H7 (cell line): Measurements from ENCODE around the gene IZUMO4. TPM values are rescaled to one million over a fixed set of nuclear protein-coding genes. Genes with fewer than 3 reads are reported as not detected.

ENCODE experiments used
- DNase-seq: peaks from one replicate; pipeline ENCODE4 v3.0.0; 2012
- H3K27me3 ChIP-seq: 2 replicates; pipeline ENCODE4 v1.6.0; 2011; ENCODE audit warnings: mild to moderate bottlenecking, low read length; ENCODE audit not compliant: control insufficient read depth, insufficient read depth
- H3K36me3 ChIP-seq: replicated peaks from 2 replicates; pipeline ENCODE4 v1.5.1; 2011; ENCODE audit warnings: low read length; ENCODE audit not compliant: control insufficient read depth, insufficient read depth
- H3K4me3 ChIP-seq: 2 replicates; pipeline ENCODE4 v1.5.1; 2011; ENCODE audit warnings: low read depth, mild to moderate bottlenecking, control low read depth, low read length, moderate library complexity; ENCODE audit not compliant: insufficient read depth
- total RNA-seq: library from RNA; depleted of rRNA; stranded (reverse); fragments of >200 nt; shearing (Covaris generic); gene quantifications from 2 replicates; pipeline ENCODE4 v1.2.3, GENCODE V29; 2014

IZUMO4 gene
- total RNA-seq, 1 experiment from 2014 or later: 0.80 TPM

GRCh38 chr19:2055931-2056836 is 40.5 kb upstream of the IZUMO4 start:
- no peak for DNase-seq
- Histone ChIP-seq H3K4me3 (peak overlapping the region; percentile 8; the same call in 1 of the 2 replicates), H3K36me3 (no peaks in the 10 kb centered on the region), H3K27me3 (no peaks in the 10 kb centered on the region)

GRCh38 chr19:2056837-2057192 is 39.9 kb upstream of the IZUMO4 start:
- H3K4me3 ChIP-seq: no peak overlapping the region
- no peaks in the 10 kb centered on the region for H3K36me3 ChIP-seq
- DNase-seq: no peak
- H3K27me3 ChIP-seq: no peaks in the 10 kb centered on the region

GRCh38 chr19:2057484-2058469 is 38.9 kb upstream of the IZUMO4 start:
- Histone ChIP-seq H3K27me3 (no peaks in the 10 kb centered on the region), H3K4me3 (no peak overlapping the region), H3K36me3 (no peaks in the 10 kb centered on the region)
- DNase-seq: no peak

GRCh38 chr19:2058570-2059421 is 37.9 kb upstream of the IZUMO4 start:
- H3K4me3 ChIP-seq: no peak overlapping the region
- no peaks in the 10 kb centered on the region for H3K27me3 ChIP-seq
- H3K36me3 ChIP-seq: no peaks in the 10 kb centered on the region
- no peak for DNase-seq

- no peak for DNase-seq
- Histone ChIP-seq H3K4me3 (no peak overlapping the region), H3K27me3 (no peaks in the 10 kb centered on the region), H3K36me3 (no peaks in the 10 kb centered on the region)
Measured at GRCh38 chr19:2059422-2060201, 37.1 kb upstream of the IZUMO4 start.

GRCh38 chr19:2060884-2061494 is 35.7 kb upstream of the IZUMO4 start:
- no peak for DNase-seq
- Histone ChIP-seq H3K27me3 (no peaks in the 10 kb centered on the region), H3K36me3 (no peaks in the 10 kb centered on the region), H3K4me3 (peak overlapping the region; percentile 61)

- Histone ChIP-seq H3K4me3 (peak overlapping the region; percentile 67), H3K27me3 (no peaks in the 10 kb centered on the region), H3K36me3 (no peaks in the 10 kb centered on the region)
- peak; percentile 100 for DNase-seq
Measured at GRCh38 chr19:2061495-2062388, 35.0 kb upstream of the IZUMO4 start.

GRCh38 chr19:2062389-2062729 is 34.4 kb upstream of the IZUMO4 start:
- H3K36me3 ChIP-seq: no peaks in the 10 kb centered on the region
- H3K4me3 ChIP-seq: no peak overlapping the region
- DNase-seq: no peak
- no peaks in the 10 kb centered on the region for H3K27me3 ChIP-seq

- no peaks in the 10 kb centered on the region for H3K27me3 ChIP-seq
- no peaks in the 10 kb centered on the region for H3K36me3 ChIP-seq
- H3K4me3 ChIP-seq: no peak overlapping the region
- no peak for DNase-seq
Measured at GRCh38 chr19:2062770-2063169, 33.9 kb upstream of the IZUMO4 start.

GRCh38 chr19:2063824-2064223 is 32.9 kb upstream of the IZUMO4 start:
- Histone ChIP-seq H3K4me3 (no peak overlapping the region), H3K36me3 (no peaks in the 10 kb centered on the region), H3K27me3 (no peaks in the 10 kb centered on the region)
- DNase-seq: no peak

GRCh38 chr19:2064395-2064787 is 32.3 kb upstream of the IZUMO4 start:
- H3K27me3 ChIP-seq: no peaks in the 10 kb centered on the region
- H3K4me3 ChIP-seq: no peak overlapping the region
- no peak for DNase-seq
- H3K36me3 ChIP-seq: no peaks in the 10 kb centered on the region

- no peak overlapping the region for H3K4me3 ChIP-seq
- H3K36me3 ChIP-seq: no peaks in the 10 kb centered on the region
- H3K27me3 ChIP-seq: no peaks in the 10 kb centered on the region
- DNase-seq: no peak
Measured at GRCh38 chr19:2064788-2065524, 31.8 kb upstream of the IZUMO4 start.
